ENCODE data around the gene ASCC1. TPM values are rescaled to one million over a fixed set of nuclear protein-coding genes. Genes with fewer than 3 reads are reported as not detected.

ASCC1 gene
- total RNA-seq, 2 experiments from 2014 or later = 16.5 to 19.0 TPM

GRCh38 chr10:72086466-72087391 lies 129.3 kb downstream of the ASCC1 start:
- TF ChIP-seq CTCF (IDR thresholded peaks at IDR 0.05) = no peak
- DNase-seq (peak; percentile 52 to 94 (median 79)), ATAC-seq (ENCODE audit: poor library complexity) (peak; percentile 16)
- H3K27ac Mint-ChIP-seq = peak overlapping the region; percentile 98
- H3K4me3 Mint-ChIP-seq = peak overlapping the region; percentile 100
- peaks cover 78% of the 10 kb centered on the region for H3K4me1 Mint-ChIP-seq (ENCODE audit: low read depth)
- Histone ChIP-seq H3K4me3 (ENCODE audit: low read length) (peak overlapping the region; percentile 98), H3K27me3 (ENCODE audit: control insufficient read depth in 1 of 2, insufficient read depth in 2 of 2, low read length in 2 of 2) (no peaks in the 10 kb centered on the region), H3K9me3 (ENCODE audit: control insufficient read depth in 1 of 2, insufficient read depth in 1 of 2, low read length in 2 of 2) (no peaks in the 10 kb centered on the region), H3K4me1 (ENCODE audit: insufficient read depth, low read length) (peaks cover 78% of the 10 kb centered on the region), H3K36me3 (ENCODE audit: insufficient read depth, low read length) (peaks cover 46% of the 10 kb centered on the region), H3K27ac (ENCODE audit: low read depth in 1 of 2, low read length in 2 of 2) (peak overlapping the region; percentile 81 to 96)
- H3K36me3 Mint-ChIP-seq (ENCODE audit: low read depth) = peaks cover 70% of the 10 kb centered on the region
- POLR2A ChIA-PET = interaction anchor here (0.6 to 8.0 kb wide), 30 partner anchors 8 to 772 kb away, joined by 3 to 117 read pairs (median 10); partner anchors contain the start of genes ANAPC16, ASCC1 and DDIT4
- CTCF ChIA-PET = no interaction called here
- H3K9me3 Mint-ChIP-seq = no peaks in the 10 kb centered on the region
- intact Hi-C loops (cut with DNase I, micrococcal nuclease) = loop anchor here (1.0 to 10.0 kb wide), 5 partner anchors 41 to 608 kb away; partner anchors contain the start of genes ANAPC16 (in 2 of the 2), ASCC1 (in 2 of the 2) and MCU (in 1 of the 2)
- peaks cover 4% of the 10 kb centered on the region for H3K27me3 Mint-ChIP-seq

- Mint-ChIP-seq H3K27ac (peak overlapping the region; percentile 98), H3K4me3 (peak overlapping the region; percentile 100), H3K9me3 (no peaks in the 10 kb centered on the region), H3K36me3 (ENCODE audit: low read depth) (peaks cover 78% of the 10 kb centered on the region), H3K4me1 (ENCODE audit: low read depth) (peaks cover 82% of the 10 kb centered on the region), H3K27me3 (peaks cover 4% of the 10 kb centered on the region)
- DNase-seq (peak in 1 of 14 experiments; percentile 36), ATAC-seq (ENCODE audit: poor library complexity) (no peak)
- H3K27ac ChIP-seq (ENCODE audit: low read depth in 1 of 2, low read length in 2 of 2) = peak overlapping the region; percentile 55 to 96
- H3K27me3 ChIP-seq (ENCODE audit: control insufficient read depth in 1 of 2, insufficient read depth in 2 of 2, low read length in 2 of 2) = no peaks in the 10 kb centered on the region
- intact Hi-C loops (cut with DNase I, micrococcal nuclease) = loop anchor here (5.0 to 10.0 kb wide), 4 partner anchors 41 to 609 kb away; partner anchors contain the start of genes ANAPC16 (in 2 of the 2), ASCC1 (in 2 of the 2) and MCU (in 1 of the 2)
- peaks cover 54% of the 10 kb centered on the region for H3K36me3 ChIP-seq (ENCODE audit: insufficient read depth, low read length)
- no peak for TF ChIP-seq CTCF (IDR thresholded peaks at IDR 0.05)
- ChIA-PET CTCF (no interaction called here), POLR2A (interaction anchor here (0.8 to 8.0 kb wide), 10 partner anchors 10 to 264 kb away, joined by 3 to 117 read pairs (median 5); partner anchors contain the start of genes ANAPC16 and ASCC1)
- H3K9me3 ChIP-seq (ENCODE audit: control insufficient read depth in 1 of 2, insufficient read depth in 1 of 2, low read length in 2 of 2) = no peaks in the 10 kb centered on the region
- peak overlapping the region; percentile 98 for H3K4me3 ChIP-seq (ENCODE audit: low read length)
- peaks cover 86% of the 10 kb centered on the region for H3K4me1 ChIP-seq (ENCODE audit: insufficient read depth, low read length)
Observed at GRCh38 chr10:72085864-72086465, 130.1 kb downstream of the ASCC1 start.

- POLR2A ChIA-PET = interaction anchor here (0.8 to 8.0 kb wide), 13 partner anchors 13 to 188 kb away, joined by 3 to 117 read pairs (median 5); partner anchors contain the start of genes ANAPC16, ASCC1 and DDIT4
- peak in 1 of 14 experiments; percentile 9 for DNase-seq
Observed at GRCh38 chr10:72085166-72085565, 130.9 kb downstream of the ASCC1 start.

More at GRCh38 chr10:72085166-72085565, 130.9 kb downstream of the ASCC1 start:
- H3K4me3 Mint-ChIP-seq = peak overlapping the region; percentile 100
- intact Hi-C loops (cut with DNase I, micrococcal nuclease) = loop anchor here (5.0 to 10.0 kb wide), 4 partner anchors 42 to 610 kb away; partner anchors contain the start of genes ANAPC16 (in 2 of the 2), ASCC1 (in 2 of the 2) and MCU (in 1 of the 2)
- no peaks in the 10 kb centered on the region for H3K27me3 ChIP-seq (ENCODE audit: control insufficient read depth in 1 of 2, insufficient read depth in 2 of 2, low read length in 2 of 2)
- H3K4me1 ChIP-seq (ENCODE audit: insufficient read depth, low read length) = peaks cover 88% of the 10 kb centered on the region
- peak overlapping the region; percentile 98 for H3K27ac Mint-ChIP-seq
- H3K27me3 Mint-ChIP-seq = peaks cover 4% of the 10 kb centered on the region
- H3K9me3 Mint-ChIP-seq = no peaks in the 10 kb centered on the region
- no peaks in the 10 kb centered on the region for H3K9me3 ChIP-seq (ENCODE audit: control insufficient read depth in 1 of 2, insufficient read depth in 1 of 2, low read length in 2 of 2)
- CTCF ChIA-PET = no interaction called here
- peak overlapping the region; percentile 98 for H3K4me3 ChIP-seq (ENCODE audit: low read length)
- H3K27ac ChIP-seq (ENCODE audit: low read depth in 1 of 2, low read length in 2 of 2) = peak overlapping the region; percentile 69 to 96
- TF ChIP-seq CTCF (IDR thresholded peaks at IDR 0.05) = no peak
- peaks cover 84% of the 10 kb centered on the region for H3K4me1 Mint-ChIP-seq (ENCODE audit: low read depth)
- no peak for ATAC-seq (ENCODE audit: poor library complexity)
- H3K36me3 ChIP-seq (ENCODE audit: insufficient read depth, low read length) = peaks cover 59% of the 10 kb centered on the region
- peaks cover 81% of the 10 kb centered on the region for H3K36me3 Mint-ChIP-seq (ENCODE audit: low read depth)
